HG03558 (cell line): ENCODE results near the gene RAC3.

ENCODE experiments used
- ATAC-seq: cut with Tn5 transposase; IDR thresholded peaks from one replicate; pipeline ENCODE4 v1.9.1; 2021; ENCODE audit warnings: moderate number of reproducible peaks; ENCODE audit not compliant: unreplicated experiment; ENCODE audit errors: extremely low read depth

Gene RAC3

DNA sequence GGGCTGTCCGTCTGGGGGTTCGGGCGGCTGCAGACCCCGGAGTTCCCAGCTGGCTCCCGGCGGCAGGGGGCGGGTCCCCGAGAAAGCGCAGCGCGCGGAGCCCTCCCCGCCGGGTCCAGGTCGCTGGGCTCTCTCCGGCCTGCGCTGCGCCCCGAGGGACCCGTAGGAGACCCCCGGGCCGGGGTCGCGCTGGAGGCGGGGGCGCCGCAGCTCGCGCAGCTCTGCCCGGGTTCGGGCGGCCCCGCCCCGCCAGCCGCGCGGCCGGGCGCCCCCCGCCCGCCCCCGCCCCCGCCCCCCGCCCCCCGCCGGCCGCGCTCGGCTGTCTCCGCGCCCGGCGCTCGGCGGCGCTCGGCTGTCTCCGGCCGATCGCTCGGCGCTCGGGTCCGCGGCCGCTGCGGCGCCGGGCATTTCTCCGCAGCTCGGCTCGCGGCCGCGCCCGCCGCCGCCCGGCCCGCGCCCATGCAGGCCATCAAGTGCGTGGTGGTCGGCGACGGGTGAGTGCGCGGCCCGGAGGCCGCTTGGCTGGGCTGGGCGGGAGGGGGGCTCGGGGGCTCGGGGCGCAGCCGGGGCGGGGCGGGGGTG is at the start of gene RAC3:
Gene RAC3, plus strand, starts transcription at position 376 of the 582 bp plus-strand sequence. Its CDS starts 84 bp downstream, at position 460.
- ATAC-seq = no peak

DNA sequence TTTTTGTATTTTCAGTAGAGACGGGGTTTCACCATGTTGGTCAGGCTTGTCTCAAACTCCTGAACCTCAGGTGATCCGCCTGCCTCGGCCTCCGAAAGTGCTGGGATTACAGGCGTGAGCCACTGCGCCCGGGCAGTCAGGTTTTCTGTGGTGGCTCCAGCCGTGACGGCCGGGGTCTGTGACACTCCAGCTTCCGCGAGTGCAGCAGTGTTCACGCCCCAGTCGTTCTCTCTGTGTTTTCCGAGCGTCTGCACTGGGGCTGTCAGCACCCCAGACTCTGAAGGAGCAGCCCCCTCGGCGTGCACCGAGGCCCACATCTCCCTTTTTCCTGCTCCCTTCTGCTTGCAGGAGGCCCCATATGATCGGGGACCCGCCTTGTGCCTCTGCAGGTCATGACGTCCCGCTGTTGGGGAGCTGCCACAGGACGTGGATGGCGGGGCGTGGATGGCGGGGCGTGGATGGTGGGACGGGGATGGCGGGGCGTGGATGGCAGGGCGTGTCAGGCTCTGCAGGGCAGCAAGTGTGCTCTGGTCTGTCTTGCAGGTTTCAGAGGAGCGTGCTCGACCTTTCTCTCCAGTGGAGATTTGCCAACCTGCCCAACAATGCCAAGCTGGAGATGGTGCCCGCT is 48.4 kb upstream of the RAC3 start:
- ATAC-seq = no peak

DNA sequence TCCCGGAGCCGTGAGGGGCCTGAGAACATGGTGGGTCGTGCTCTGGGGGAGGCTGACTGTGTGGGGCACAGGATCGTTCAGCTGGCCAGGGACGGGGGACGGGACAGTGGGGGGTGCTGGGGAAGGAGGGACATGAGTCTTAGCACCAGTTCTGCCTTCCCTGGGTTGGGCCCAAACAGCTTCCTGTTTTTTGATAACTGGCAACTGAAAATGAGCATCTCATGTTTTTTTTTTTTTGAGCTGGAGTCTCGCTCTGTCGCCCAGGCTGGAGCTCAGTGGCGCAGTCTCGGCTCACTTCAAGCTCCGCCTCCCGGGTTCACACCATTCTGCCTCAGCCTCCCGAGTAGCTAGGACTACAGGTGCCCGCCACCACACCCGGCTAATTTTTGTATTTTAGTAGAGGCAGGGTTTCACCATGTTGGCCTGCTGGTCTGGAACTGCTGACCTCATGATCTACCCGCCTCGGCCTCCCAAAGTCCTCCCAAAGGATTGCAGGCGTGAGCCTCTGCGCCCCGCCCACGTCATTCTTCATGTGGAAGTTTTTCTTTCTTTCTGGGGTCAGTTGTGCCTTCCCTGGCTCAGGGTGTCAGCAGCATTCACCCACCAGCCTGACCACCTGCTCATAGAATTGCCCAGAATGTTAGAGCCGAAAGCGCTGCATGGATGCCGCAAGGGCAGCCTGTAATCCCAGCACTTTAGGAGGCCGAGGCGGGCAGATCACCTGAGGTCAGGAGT is 47.7 kb upstream of the RAC3 start:
- ATAC-seq = no peak

DNA sequence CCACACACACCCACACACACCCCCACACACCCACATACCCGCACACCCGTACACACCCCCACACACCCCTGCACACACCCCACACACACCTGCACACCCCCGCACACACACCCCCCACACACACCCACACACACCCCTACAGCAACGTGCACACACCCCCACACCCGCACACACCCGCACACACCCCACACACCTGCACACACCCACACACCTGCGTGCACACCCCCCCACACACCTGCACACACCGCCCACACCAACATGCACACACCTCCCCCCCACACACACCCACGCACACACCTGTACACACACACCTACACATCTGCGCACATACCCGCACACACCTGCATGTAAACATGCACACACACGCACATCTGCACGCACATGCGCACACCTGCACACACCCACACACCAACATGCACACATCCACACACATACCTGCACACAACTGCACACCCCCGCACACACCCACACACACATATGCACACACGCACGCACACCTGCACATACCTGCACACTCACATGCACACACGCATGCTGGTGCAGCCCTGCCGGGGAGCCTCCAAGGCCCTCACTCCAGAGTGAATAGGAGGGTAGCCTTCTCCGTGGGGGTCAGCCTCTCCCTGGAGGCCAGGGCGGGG is 46.6 kb upstream of the RAC3 start:
- ATAC-seq = no peak

DNA sequence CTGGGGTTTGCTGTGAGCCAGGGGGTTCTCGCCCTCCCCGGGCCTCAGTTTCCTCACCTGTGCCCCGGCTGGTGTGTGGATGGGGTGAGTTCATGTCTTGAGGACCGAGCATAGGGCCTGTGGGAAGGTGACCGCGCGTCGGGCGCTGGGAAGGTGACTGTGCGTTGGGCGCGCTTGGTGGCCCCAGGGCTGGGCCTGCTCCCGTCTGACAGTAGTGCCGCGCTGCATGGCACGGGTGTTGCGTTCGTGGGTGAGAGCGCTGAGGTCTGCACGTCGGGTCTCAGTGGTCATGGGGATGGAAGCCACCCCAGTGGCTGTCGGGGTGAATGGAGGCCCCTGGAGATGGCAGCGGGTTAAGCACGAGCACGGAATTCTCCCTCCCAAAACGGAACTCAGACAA is 44.9 kb upstream of the RAC3 start:
- ATAC-seq = no peak

DNA sequence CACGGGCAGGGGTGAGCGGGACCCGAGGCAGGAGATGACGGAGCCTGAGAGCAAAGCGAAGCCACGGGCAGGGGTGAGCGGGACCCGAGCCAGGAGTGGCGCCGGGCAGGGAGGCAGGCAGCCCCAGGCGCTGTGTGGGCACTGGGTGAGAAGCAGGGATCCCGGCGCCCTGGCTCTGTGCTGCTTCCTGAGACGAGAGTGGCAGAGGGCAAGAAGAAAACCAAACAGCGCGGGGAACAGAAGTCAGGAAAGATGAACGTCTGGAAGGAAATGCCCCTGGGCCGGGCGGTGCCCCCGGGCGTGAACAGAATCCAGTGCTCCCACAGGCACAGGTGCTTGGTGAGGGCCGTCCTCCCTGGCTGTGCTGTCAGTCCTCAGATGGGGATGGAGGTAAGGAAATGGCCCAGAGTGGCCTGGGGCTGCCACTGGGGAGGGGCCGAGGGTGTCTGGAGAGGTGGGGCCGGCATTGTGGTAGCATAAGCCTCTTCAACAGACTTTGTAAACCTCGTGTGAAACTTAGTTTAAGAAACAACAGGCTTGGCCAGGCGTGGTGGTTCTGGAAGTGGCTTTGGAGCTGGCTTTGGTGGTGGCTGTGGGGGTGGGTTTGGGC is 44.2 kb upstream of the RAC3 start:
- no peak for ATAC-seq

DNA sequence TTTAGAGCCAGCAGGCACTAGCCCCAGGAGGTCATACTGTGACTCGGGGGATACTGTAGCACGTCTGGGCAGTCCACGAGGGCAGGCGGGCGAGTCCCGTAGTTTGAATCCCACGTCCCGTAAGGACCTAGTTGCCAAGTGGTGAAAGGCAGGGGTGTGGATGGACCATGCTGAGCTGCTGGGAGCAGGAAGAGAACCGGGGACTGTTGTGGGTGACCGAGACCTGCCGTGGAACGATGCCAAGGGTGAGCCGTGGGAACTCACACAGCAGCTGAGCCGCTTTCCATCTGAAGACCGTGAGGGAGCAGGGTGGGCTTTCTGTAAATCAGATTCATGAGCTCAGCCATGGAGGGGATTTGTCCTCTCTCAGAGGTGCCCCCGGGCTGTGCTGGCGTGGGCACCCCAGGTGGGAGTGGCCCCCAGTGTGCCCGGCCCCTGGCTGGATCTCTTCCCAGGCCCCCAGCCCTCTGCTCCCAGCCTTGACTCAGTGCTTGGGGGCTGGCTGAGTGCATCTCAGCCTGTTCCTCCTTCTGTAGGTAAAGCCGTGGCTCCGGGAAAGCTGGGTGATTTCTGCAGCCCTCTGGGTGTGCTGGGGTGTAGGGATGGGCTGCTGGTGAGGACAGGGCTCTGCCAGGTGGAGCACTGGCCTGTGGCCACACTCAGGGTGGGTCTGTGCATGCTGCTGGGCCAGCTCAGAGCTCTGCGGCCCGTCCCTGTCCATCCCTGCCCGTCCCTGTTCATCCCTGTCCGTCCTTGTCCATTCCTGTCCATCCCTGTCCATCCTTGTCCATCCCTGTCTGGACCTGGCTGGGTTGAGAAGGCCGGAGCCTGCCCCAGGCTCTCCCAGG is 40.4 kb upstream of the RAC3 start:
- ATAC-seq = no peak

DNA sequence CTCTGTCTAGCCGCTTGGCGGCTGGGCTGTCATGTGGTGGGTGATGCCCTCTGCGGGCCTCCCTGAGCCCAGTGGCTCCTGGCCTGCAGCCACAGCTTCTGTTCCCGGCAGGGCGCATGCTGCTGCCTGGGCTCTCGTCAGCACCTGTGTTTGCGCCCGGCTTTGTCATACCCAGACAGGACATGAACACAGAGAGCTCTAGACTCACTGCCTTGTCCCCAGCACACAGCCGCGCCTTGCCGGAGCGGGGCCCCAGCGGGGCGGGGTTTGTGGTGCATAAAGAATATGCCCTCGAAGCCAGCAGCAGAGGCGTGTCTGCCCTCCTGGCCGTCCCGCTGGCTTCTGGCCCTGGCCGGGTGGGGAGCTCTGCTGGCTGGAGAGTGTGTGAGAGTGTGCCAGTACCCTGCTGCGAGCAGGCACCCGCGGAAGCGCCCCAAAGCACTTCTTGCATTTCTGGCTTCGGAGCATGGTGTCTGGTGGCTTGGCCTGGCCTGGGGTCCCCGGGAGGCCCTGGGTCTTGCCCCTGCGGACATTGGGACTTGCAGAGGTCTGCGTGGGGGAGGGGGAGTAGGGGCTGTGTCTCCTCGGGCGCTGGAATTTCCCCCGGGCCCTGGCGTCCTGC is 39.7 kb upstream of the RAC3 start:
- no peak for ATAC-seq

DNA sequence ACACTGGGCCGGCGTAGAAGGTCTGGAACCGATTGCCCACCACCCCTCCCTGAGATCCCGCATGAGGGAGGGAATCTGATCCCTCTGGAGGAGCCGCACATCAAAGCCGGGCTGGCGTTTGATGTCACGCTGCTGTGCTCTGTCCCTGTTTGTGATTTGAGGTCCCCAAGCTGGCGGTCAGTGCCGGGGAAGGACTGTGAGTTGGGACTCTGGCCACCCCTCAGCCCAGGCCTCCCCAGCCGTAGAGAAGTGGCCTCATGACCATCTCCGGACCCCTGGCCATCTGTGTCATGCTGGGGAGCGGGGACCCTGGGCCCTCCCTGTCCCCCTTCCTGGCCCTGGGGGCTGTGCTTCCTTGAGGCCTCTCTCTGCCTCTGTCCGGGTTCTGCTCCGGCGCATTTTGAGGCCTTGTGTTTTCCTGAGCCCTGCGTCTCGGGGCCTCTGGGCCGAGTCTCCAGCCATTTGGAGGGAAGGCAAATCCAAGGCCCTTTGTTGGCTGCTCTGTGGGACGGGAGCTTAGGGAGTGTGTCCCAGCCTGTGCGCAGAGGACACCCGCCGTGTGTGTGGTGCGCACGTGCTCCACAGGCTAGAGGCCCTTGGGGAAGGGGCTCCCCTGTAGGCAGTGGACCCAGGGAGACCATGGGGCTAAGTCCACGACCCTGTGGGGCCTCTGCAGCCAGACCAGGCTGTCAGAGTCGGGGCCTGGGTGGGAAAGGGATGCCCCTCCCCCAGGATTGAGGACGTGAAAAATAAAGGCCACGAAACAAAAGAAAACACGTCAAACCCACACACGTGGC is 39.0 kb upstream of the RAC3 start:
- no peak for ATAC-seq

DNA sequence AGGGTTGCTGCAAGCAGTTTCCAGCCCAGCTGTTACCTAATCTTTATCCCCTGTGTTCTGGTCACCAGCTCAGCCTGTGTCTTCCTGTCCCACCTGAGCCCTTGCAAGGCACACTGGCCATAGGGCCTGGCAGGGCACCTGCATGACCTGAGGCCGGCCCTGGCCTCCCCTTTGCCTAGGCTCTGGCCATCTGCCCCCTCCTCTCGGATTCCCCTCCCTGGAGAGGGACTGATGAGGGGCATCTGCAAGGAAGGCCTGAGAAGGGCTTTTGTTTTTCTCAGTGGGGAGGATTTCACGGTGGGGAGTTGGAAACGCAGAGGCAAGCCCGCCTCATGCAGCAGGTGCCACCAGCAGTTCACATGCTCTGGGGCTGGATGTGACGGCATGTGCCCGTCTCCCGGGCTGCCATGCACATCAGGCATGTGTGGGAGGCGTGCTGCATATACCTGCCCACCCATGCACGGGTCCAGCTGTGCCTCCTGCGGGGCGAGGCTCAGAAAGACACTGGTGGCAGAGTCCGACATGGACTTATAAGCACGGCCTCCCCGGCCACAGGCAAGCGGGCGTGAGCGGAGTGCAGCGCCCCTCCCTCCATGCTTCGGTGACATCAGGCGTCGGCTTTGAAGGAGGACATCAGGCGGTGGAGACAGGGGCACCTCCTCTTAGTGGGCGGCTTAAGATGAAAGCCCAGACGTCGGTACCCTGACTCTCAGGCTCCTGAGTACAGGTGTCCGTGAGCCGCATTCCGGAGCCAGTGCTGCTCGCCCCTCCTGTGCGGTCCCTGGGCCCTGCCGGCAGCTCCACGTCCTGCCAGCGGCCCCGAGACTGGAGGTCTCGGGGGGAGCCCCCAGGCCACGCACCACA is 37.5 kb upstream of the RAC3 start:
- ATAC-seq = no peak

DNA sequence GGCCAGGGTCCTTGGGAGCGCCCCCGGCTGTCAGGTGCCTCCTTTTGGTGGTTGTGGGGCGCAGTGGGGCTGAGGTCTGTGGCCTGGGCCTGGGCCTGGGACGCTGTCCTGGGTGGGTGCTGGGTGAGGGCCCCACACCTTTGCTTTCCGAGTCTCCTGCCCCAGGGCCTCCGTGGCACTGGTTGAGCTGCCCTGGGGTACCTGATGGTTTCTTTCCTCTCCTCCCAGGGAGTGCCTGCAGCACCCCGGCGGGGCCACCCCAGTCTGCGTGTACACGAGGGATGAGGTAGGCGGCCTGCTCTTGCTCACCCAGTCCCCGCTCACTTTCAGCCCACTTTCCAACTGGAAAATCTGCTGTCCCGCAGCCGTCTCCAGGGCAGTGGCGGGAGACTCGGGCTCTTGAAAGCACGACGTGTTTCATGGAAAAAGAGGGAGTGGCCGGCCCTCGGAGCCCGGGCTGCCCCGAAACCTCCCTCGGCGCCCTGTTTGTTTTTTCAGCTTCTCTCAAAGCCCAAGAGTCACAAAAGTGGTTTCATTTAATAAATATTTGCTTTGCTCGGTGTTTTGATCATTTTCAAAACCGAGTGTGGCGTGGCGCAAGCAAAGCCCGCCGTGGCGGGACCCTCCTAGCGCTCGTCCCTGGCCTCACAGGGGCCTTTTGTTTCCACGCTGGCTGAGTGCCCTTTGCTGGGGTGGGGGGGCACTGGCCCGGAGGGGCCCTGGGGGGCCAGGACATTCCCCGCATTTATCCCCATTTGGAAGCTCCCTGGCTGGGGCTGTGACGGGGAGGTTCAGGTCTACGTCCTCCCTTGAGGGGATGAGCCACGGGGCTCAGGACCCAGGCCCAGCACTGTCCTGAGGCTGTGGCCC is 36.6 kb upstream of the RAC3 start:
- ATAC-seq = no peak

DNA sequence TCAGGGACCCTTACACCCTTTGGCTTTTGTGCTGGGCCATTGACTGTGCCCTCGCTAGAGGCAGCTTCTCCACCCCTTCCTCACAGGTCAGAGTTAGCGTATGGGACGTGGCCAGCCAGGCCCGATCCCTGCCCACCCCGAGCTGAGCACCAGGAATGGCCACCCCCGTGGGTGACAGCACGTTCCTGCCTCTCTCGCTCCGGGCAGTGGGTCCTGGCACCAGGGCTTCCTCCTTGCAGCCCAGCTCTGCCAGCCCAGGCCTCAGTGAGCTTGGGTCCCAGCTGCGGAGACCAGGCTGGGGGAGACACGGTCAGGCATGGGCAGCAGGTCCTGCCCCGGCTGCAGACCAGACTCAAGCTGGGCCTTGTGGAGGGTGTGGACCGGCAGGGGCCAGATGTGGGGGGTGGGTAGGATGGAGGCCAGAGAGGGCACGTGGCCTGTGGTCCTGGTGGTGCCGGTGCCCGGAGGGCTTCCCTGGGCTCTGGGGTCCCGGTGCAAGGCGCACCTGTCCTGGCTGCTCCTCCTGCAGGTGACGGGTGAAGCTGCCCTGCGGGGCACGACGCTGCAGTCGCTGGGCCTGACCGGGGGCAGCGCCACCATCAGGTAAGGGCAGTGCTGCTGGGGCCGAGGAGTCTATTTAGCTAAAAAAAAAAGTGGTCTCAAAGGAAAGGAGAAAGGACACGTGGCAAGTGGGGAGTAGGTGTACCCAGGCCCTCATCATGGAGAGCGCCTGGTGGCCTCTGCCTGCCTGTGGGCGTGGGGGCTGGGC is 35.8 kb upstream of the RAC3 start:
- ATAC-seq = no peak

DNA sequence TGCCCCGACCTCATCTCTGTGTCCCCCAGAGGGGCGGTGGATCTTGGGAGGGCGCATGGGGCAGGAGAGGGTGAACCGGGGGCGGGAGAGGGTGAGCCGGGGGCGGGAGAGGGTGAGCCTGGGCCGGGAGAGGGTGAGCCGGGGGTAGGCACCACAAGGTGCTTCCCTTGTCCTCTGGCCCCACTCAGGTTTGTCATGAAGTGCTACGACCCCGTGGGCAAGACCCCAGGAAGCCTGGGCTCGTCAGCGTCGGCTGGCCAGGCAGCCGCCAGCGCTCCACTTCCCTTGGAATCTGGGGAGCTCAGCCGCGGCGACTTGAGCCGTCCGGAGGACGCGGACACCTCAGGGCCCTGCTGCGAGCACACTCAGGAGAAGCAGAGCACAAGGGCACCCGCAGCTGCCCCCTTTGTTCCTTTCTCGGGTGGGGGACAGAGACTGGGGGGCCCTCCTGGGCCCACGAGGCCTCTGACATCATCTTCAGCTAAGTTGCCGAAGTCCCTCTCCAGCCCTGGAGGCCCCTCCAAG is 35.2 kb upstream of the RAC3 start:
- ATAC-seq = no peak

DNA sequence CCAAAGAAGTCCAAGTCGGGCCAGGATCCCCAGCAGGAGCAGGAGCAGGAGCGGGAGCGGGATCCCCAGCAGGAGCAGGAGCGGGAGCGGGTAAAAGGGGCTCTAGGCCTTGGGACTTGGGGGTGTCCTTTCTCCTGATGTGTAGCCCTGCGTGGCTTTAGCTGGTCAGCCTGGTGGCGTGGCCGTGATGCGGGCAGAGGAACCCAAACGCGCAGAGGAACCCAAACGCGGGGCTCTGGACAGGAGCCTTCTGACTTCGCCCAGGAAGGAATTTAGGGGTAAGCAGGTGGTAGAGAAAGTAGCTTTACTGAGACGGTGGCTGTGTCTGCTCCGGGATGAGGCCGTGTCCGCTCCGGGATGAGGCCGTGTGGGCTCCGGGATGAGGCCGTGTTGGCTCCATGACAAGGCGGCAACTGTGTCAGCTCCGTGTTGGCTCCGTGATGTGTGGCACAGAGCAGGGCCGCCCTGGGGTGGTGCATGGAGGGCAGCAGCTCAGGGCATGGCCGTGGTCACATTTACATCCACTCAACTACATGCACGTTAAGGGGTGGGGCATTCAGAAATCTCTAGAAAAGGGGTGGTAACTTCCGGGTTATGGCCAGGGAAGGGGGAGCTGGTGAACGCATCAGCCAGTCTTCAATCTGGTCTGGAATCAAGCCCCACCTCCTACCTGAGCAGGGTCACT is 34.6 kb upstream of the RAC3 start:
- no peak for ATAC-seq

DNA sequence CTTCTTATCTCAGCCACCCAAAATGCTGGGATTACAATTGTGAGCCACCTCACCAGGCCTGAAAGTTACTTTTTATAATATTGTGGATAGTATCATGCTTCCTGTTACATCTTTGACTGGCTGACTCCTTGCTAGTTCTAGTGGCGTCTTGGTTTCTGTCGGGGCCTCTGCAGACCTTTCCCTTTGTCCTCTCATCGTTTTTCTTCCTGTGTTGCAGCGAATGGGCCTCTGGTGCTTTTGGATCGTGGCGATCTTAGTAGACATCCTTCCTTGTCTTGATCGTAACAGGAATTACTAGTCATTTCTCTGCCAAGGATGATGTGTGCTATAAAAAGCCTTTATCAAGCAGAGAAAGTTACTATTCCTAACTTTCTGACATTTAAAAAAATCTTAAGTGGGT is 33.3 kb upstream of the RAC3 start:
- ATAC-seq = no peak
